Panc1 (cell line): ENCODE data around the gene ATIC.

ENCODE experiments used
- CTCF ChIP-seq: fragments of 450-650 bp; IDR thresholded peaks from 2 replicates; pipeline ENCODE4 v1.5.1; 2017; ENCODE audit warnings: mild to moderate bottlenecking
- POLR2AphosphoS5 ChIP-seq: IDR thresholded peaks from 2 replicates; pipeline ENCODE4 v1.6.1; 2012; ENCODE audit warnings: mild to moderate bottlenecking, low read depth, low read length, moderate library complexity
- SIN3A ChIP-seq: IDR thresholded peaks from 2 replicates; pipeline ENCODE4 v1.6.1; 2012; ENCODE audit warnings: low read depth, mild to moderate bottlenecking, low read length, moderate library complexity, borderline replicate concordance; ENCODE audit not compliant: insufficient read depth

DNA sequence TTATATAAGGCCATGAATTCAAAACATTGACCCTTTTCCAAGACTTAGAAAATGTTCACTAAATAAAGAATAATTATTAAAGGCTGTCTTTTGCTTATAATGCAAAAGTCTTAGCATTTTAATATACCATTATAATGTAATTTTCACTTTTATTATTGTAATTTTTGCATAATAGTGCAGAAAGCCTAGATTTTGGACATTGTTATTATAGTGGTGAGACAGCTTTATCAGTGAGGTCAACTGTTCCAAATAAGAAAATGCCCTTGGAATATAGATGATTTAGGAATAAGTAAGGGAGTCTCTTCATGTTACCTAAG is 56.6 kb downstream of the ATIC start:
- no peak for TF ChIP-seq CTCF
- TF ChIP-seq SIN3A: no peak
- no peak for TF ChIP-seq POLR2AphosphoS5
